ENCODE data around the gene FAM186B. TPM values are rescaled to one million over a fixed set of nuclear protein-coding genes. Genes with fewer than 3 reads are reported as not detected.

Gene FAM186B
- total RNA-seq, 1 donor from 2014 or later, result 0.57 TPM

DNA sequence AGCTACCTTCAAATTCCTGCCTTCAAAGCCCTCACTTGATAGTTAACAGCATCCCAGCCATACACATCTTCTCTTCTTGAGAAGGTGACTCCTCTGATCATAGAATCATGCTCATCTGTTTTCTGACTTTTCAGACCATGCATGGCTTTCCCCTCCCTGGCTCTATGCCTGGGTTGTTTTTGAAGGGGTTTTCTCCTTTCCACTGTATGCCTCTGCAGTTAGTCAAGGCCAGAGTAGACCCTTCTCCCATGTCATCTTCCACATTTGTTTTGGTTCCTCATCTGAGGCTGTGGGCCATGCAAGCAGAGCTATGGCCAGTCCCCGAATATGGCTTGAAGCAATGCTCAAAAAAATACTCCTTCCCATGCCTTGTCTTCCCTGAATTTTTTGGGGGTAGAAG lies 23.2 kb downstream of the FAM186B start:
- TF ChIP-seq EZH2 (IDR thresholded peaks at IDR 0.05; ENCODE audit: insufficient read depth, low read length), result no peak
- TF ChIP-seq, protein P1, sequence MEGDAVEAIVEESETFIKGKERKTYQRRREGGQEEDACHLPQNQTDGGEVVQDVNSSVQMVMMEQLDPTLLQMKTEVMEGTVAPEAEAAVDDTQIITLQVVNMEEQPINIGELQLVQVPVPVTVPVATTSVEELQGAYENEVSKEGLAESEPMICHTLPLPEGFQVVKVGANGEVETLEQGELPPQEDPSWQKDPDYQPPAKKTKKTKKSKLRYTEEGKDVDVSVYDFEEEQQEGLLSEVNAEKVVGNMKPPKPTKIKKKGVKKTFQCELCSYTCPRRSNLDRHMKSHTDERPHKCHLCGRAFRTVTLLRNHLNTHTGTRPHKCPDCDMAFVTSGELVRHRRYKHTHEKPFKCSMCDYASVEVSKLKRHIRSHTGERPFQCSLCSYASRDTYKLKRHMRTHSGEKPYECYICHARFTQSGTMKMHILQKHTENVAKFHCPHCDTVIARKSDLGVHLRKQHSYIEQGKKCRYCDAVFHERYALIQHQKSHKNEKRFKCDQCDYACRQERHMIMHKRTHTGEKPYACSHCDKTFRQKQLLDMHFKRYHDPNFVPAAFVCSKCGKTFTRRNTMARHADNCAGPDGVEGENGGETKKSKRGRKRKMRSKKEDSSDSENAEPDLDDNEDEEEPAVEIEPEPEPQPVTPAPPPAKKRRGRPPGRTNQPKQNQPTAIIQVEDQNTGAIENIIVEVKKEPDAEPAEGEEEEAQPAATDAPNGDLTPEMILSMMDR (IDR thresholded peaks at IDR 0.05; ENCODE audit: insufficient read depth, low read depth, low read length), result no peak
- no peaks in the 10 kb centered on the region for H3K9me3 ChIP-seq (ENCODE audit: insufficient read depth, low read depth, low read length)
- no peak for DNase-seq (ENCODE audit: low read depth)
- H3K4me3 ChIP-seq (ENCODE audit: insufficient read depth, low read depth, low read length), result no peak overlapping the region
- H3K9ac ChIP-seq (ENCODE audit: low read length), result no peak overlapping the region
- no peak for FAIRE-seq
- H4K20me1 ChIP-seq (ENCODE audit: insufficient read depth, low read length), result peaks cover 27% of the 10 kb centered on the region
- no peak overlapping the region for H3K27ac Mint-ChIP-seq (ENCODE audit: unreplicated experiment)
- H3K36me3 ChIP-seq (ENCODE audit: insufficient read depth, low read length), result peaks cover 3% of the 10 kb centered on the region
- peaks cover 6% of the 10 kb centered on the region for H3K79me2 ChIP-seq (ENCODE audit: insufficient read depth, low read length)
- no peak overlapping the region for H3K4me2 ChIP-seq (ENCODE audit: low read length)
- H3K4me1 Mint-ChIP-seq (ENCODE audit: low read depth, unreplicated experiment), result peaks cover 19% of the 10 kb centered on the region
- H3K4me3 Mint-ChIP-seq (ENCODE audit: unreplicated experiment), result no peak overlapping the region
- no peaks in the 10 kb centered on the region for H3K27me3 ChIP-seq (ENCODE audit: insufficient read depth, low read length)
- peaks cover 19% of the 10 kb centered on the region for H3K36me3 Mint-ChIP-seq (ENCODE audit: low read depth, unreplicated experiment)
- H3K9me3 Mint-ChIP-seq (ENCODE audit: unreplicated experiment), result no peaks in the 10 kb centered on the region
- peaks cover 4% of the 10 kb centered on the region for H3K4me1 ChIP-seq (ENCODE audit: insufficient read depth, low read length)
- H2AFZ ChIP-seq (ENCODE audit: low read depth, low read length), result no peak overlapping the region
- no peak overlapping the region for H3K27ac ChIP-seq (ENCODE audit: low read depth, low read length)
- no peaks in the 10 kb centered on the region for H3K27me3 Mint-ChIP-seq (ENCODE audit: low read depth, unreplicated experiment)

DNA sequence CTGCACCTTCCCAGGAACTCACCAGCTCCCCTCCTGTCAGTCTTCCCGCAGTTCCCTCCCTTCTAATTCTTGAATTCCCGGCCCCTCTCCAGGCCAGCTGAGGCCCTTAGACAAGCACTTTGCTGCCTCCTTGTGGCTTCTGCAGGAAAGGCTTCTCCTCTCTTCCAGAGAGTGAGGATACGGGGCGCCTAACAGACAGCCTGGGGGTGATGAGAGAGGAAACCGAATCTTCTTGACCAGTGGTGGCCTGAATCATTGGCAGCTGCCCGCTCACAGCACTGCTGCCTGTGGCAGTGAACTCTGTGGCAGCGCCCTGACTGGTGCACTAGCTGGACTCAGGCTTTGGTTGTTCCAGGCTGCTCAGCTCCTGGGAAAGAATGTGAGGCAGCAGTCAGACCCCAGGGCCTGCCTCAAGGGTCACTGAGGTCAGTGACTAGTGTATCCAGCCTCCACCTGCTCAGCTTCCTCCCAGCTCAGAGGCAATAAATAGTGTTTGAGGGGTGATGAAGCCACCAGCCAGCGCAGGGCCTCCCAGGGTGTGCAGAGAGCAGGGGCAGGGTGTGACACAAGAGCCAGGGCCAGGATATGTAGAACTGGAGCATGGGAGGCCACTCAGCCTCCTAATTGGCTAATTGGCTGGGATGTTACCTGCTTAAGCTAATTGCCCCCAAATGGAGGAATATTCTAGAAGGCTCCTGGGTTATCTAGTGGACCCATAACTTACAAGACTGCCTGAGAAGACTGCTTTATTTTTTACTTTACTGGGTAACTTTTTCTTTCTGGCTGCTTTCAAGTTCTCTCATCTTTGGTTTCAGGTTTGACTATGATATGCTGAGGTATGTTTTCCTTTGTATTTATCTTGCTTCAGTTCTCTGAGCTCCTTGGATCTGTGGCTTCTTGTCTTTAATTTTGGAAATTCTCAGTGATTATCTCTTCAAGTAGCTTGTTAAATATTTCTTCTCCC lies 24.6 kb downstream of the FAM186B start:
- FAIRE-seq, result no peak
- Histone ChIP-seq H3K4me1 (ENCODE audit: insufficient read depth, low read length) (peaks cover 4% of the 10 kb centered on the region), H3K27me3 (ENCODE audit: insufficient read depth, low read length) (no peaks in the 10 kb centered on the region), H3K9ac (ENCODE audit: low read length) (no peak overlapping the region), H3K27ac (ENCODE audit: low read depth, low read length) (no peak overlapping the region), H3K79me2 (ENCODE audit: insufficient read depth, low read length) (peaks cover 6% of the 10 kb centered on the region), H3K9me3 (ENCODE audit: insufficient read depth, low read depth, low read length) (no peaks in the 10 kb centered on the region), H3K4me3 (ENCODE audit: insufficient read depth, low read depth, low read length) (no peak overlapping the region), H3K4me2 (ENCODE audit: low read length) (no peak overlapping the region), H4K20me1 (ENCODE audit: insufficient read depth, low read length) (peaks cover 35% of the 10 kb centered on the region), H3K36me3 (ENCODE audit: insufficient read depth, low read length) (peaks cover 3% of the 10 kb centered on the region), H2AFZ (ENCODE audit: low read depth, low read length) (no peak overlapping the region)
- Mint-ChIP-seq H3K4me1 (ENCODE audit: low read depth, unreplicated experiment) (peaks cover 14% of the 10 kb centered on the region), H3K27ac (ENCODE audit: unreplicated experiment) (no peak overlapping the region), H3K27me3 (ENCODE audit: low read depth, unreplicated experiment) (no peaks in the 10 kb centered on the region), H3K4me3 (ENCODE audit: unreplicated experiment) (peak overlapping the region; percentile 66), H3K9me3 (ENCODE audit: unreplicated experiment) (no peaks in the 10 kb centered on the region), H3K36me3 (ENCODE audit: low read depth, unreplicated experiment) (peaks cover 20% of the 10 kb centered on the region)
- no peak for TF ChIP-seq EZH2 (IDR thresholded peaks at IDR 0.05; ENCODE audit: insufficient read depth, low read length)
- TF ChIP-seq, protein P1 (IDR thresholded peaks at IDR 0.05; ENCODE audit: insufficient read depth, low read depth, low read length), result peak; percentile 85
- DNase-seq (ENCODE audit: low read depth), result peak; percentile 53
